K562 (cell line): ENCODE data around the gene ADAMTS10. TPM values are rescaled to one million over a fixed set of nuclear protein-coding genes. Genes with fewer than 3 reads are reported as not detected.

Experiments used
- CBX1 ChIP-seq: sonication (generic); IDR thresholded peaks from 2 replicates; pipeline ENCODE4 v1.6.1; 2016; ENCODE audit warnings: antibody characterized with exemption, low read depth, mild to moderate bottlenecking
- CEBPG ChIP-seq, 3 experiments: fragments of 200-800 bp in 1 of 3; sonication (Bioruptor generic) in 1 of 3; sonication (generic) in 1 of 3; formaldehyde crosslinking in 1 of 3; IDR thresholded peaks in 2 of 3; conservative IDR thresholded peaks in 1 of 3; 2 replicates each; pipeline versions ENCODE4 v1.6.1 to v1.8.0; 2016 to 2022; ENCODE audit warnings: missing compliant biosample characterization in 2 of 3, missing genetic modification characterization in 2 of 3, mild to moderate bottlenecking in 1 of 3, missing genetic modification reagents in 1 of 3
- CHD4 ChIP-seq: fragments of 200-600 bp; sonication (generic); IDR thresholded peaks from 3 replicates; pipeline ENCODE4 v1.6.1; 2012; ENCODE audit warnings: low read depth, mild to moderate bottlenecking, mixed read lengths, low read length, inconsistent platforms; ENCODE audit not compliant: insufficient read depth, insufficient replicate concordance, poor library complexity, severe bottlenecking
- CTCF ChIP-seq, 3 experiments: IDR thresholded peaks in 2 of 3; conservative IDR thresholded peaks in 1 of 3; 2 replicates each; pipeline ENCODE4 v1.5.1; 2011 to 2012; ENCODE audit warnings: low read length in 3 of 3, mild to moderate bottlenecking in 3 of 3, control low read depth in 2 of 3, improper control_type of control experiment in 1 of 3, inconsistent platforms in 1 of 3, low read depth in 1 of 3, mixed read lengths in 1 of 3, moderate library complexity in 1 of 3; ENCODE audit not compliant: insufficient read depth in 2 of 3
- FOSL1 ChIP-seq: fragments of 200-800 bp; sonication (Bioruptor generic); conservative IDR thresholded peaks from 2 replicates; pipeline ENCODE4 v1.6.1; 2016; ENCODE audit warnings: missing genetic modification characterization, missing compliant biosample characterization
- GTF2A2 ChIP-seq: IDR thresholded peaks from 2 replicates; pipeline ENCODE4 v1.6.1; 2016; ENCODE audit warnings: mild to moderate bottlenecking, missing genetic modification characterization, missing compliant biosample characterization
- GTF2E2 ChIP-seq: fragments of 200-800 bp; sonication (Bioruptor generic); IDR thresholded peaks from 2 replicates; pipeline ENCODE4 v1.6.1; 2016; ENCODE audit warnings: missing genetic modification characterization, missing compliant biosample characterization
- HCFC1 ChIP-seq: IDR thresholded peaks from 2 replicates; pipeline ENCODE4 v1.6.1; 2012; ENCODE audit warnings: low read depth, low read length, improper control_type of control experiment
- HDAC1 ChIP-seq, 2 experiments: fragments of 450-650 bp; IDR thresholded peaks; 2 replicates each; pipeline ENCODE4 v1.6.1; 2016 to 2017; ENCODE audit warnings: inconsistent platforms in 1 of 2, mild to moderate bottlenecking in 1 of 2, moderate library complexity in 1 of 2
- MAZ ChIP-seq, 2 experiments: fragments of 450-650 bp in 1 of 2; sonication (generic) in 1 of 2; formaldehyde crosslinking; IDR thresholded peaks in 1 of 2; conservative IDR thresholded peaks in 1 of 2; 2 replicates each; pipeline versions ENCODE4 v1.4.0 to v1.5.0; 2020; ENCODE audit warnings: mild to moderate bottlenecking in 1 of 2, missing genetic modification reagents in 1 of 2
- MNT ChIP-seq, 2 experiments: fragments of 450-650 bp; conservative IDR thresholded peaks; 2 replicates each; pipeline ENCODE4 v1.6.1; 2017; ENCODE audit warnings: mild to moderate bottlenecking in 2 of 2, moderate library complexity in 2 of 2
- RCOR1 ChIP-seq, 2 experiments: IDR thresholded peaks; 2 replicates each; pipeline ENCODE4 v1.6.1; 2012; ENCODE audit warnings: low read depth in 2 of 2, low read length in 2 of 2, borderline replicate concordance in 1 of 2, improper control_type of control experiment in 1 of 2
- SMAD4 ChIP-seq: fragments of 250-450 bp; sonication (Bioruptor Pico); conservative IDR thresholded peaks from 2 replicates; pipeline ENCODE4 v1.8.0; 2021; ENCODE audit warnings: inconsistent platforms, mild to moderate bottlenecking, moderate library complexity
- TEAD1 ChIP-seq, 2 experiments: fragments of 450-650 bp in 1 of 2; sonication (generic) in 1 of 2; formaldehyde crosslinking; IDR thresholded peaks; 2 replicates each; pipeline versions ENCODE4 v1.4.0 to v1.8.0; 2020 to 2022; ENCODE audit warnings: mild to moderate bottlenecking in 2 of 2, missing genetic modification reagents in 1 of 2
- ZBTB7A ChIP-seq: IDR thresholded peaks from 2 replicates; pipeline ENCODE4 v1.6.1; 2011; ENCODE audit warnings: low read depth, mild to moderate bottlenecking, low read length, moderate library complexity, borderline replicate concordance; ENCODE audit not compliant: control insufficient read depth
- ZMIZ1 ChIP-seq, 2 experiments: fragments of 150-350 bp in 1 of 2; IDR thresholded peaks; 2 replicates each; pipeline ENCODE4 v1.6.1; 2012 to 2016; ENCODE audit warnings: low read depth in 2 of 2, low read length in 2 of 2, mild to moderate bottlenecking in 1 of 2, moderate library complexity in 1 of 2
- ZNF124 ChIP-seq: sonication (generic); formaldehyde crosslinking; IDR thresholded peaks from 2 replicates; pipeline ENCODE4 v1.8.1; 2022; ENCODE audit warnings: missing genetic modification reagents
- ZNF644 ChIP-seq: fragments of 200-800 bp; sonication (Bioruptor generic); IDR thresholded peaks from 2 replicates; pipeline ENCODE4 v1.6.1; 2016; ENCODE audit warnings: low read depth, missing genetic modification characterization, missing compliant biosample characterization
- polyA plus RNA-seq, 8 experiments: library from polyadenylated mRNA; depleted of rRNA in 4 of 8; stranded (reverse) in 5 of 8; unstranded in 3 of 8; fragments of >200 nt; fragmentation: Nextera tagmentation in 2 of 8; fragmentation: Illumina TruSeq in 1 of 8; extraction: Ambion mirVana in 2 of 8; extraction: Trizol in 1 of 8; gene quantifications; 2 replicates each; pipeline versions ENCODE4 v1.2.1 to v1.2.3, GENCODE V29; 2011 to 2014; ENCODE audit warnings: inconsistent platforms in 1 of 8, missing spikeins in 1 of 8
- total RNA-seq, 7 experiments: library from RNA; depleted of rRNA in 6 of 7; stranded (reverse); fragments of >200 nt in 6 of 7; fragmentation: Illumina TruSeq in 2 of 7; extraction: Trizol in 2 of 7; gene quantifications; 2 replicates each; pipeline versions ENCODE4 v1.2.1 to v1.2.3, GENCODE V29; 2011 to 2021; ENCODE audit warnings: low replicate concordance in 1 of 7

ADAMTS10 gene
- total and polyA plus RNA-seq, 9 of the 15 experiments (the other 6 are each of a cell fraction or from before 2014, with no cell fraction given): 0.33 to 1.8 (median 0.57) TPM; not detected in 4

GRCh38 chr19:8569066-8569771 lies 41.3 kb downstream of the ADAMTS10 start (continued):
- TF ChIP-seq CHD4: peak; percentile 25
- TF ChIP-seq SMAD4 (CRISPR knock-in tag): peak; percentile 37; the same call in 1 of the 2 replicates
- TF ChIP-seq MAZ (CRISPR knock-in tag; conservative IDR thresholded peaks at IDR 0.05 in 1 of 2, IDR thresholded peaks at IDR 0.05 in 1 of 2): peak; percentile 59 to 71
- peak; percentile 94 for TF ChIP-seq FOSL1 (tag)
- peak; percentile 94 for TF ChIP-seq CEBPG (CRISPR knock-in tag; IDR thresholded peaks at IDR 0.05)
- peak; percentile 90 to 91 for TF ChIP-seq CEBPG (tag; conservative IDR thresholded peaks at IDR 0.05 in 1 of 2, IDR thresholded peaks at IDR 0.05 in 1 of 2)
- 0 out of 4 replicates have a peak, but pooled peaks of 1 of the 2 experiments have one; percentile 27 for TF ChIP-seq HDAC1 (IDR thresholded peaks at IDR 0.05)
- peak in 1 of 2 experiments; percentile 30; a peak in 1 of 4 replicates for TF ChIP-seq TEAD1 (CRISPR knock-in tag; IDR thresholded peaks at IDR 0.05)
- peak; percentile 68 for TF ChIP-seq CBX1
- TF ChIP-seq ZBTB7A: peak; percentile 83; the same call in 1 of the 2 replicates
- TF ChIP-seq HCFC1: no peak
- TF ChIP-seq CTCF (IDR thresholded peaks at IDR 0.05 in 2 of 3, conservative IDR thresholded peaks at IDR 0.05 in 1 of 3; ENCODE audit: insufficient read depth in 2 of 3, low read depth in 1 of 3, low read length in 3 of 3): peak in 1 of 3 experiments; percentile 16; a peak in 1 of 6 replicates
- peak; percentile 52; the same call in 1 of the 2 replicates for TF ChIP-seq GTF2E2 (tag)
- TF ChIP-seq ZMIZ1 (IDR thresholded peaks at IDR 0.05; ENCODE audit: low read depth in 2 of 2, low read length in 2 of 2): 0 out of 4 replicates have a peak, but pooled peaks of 1 of the 2 experiments have one; percentile 27
- TF ChIP-seq ZNF644: no peak
- 0 out of 4 replicates have a peak, but pooled peaks of 1 of the 2 experiments have one; percentile 24 for TF ChIP-seq MNT (conservative IDR thresholded peaks at IDR 0.05)
- peak in 1 of 2 experiments; percentile 88; a peak in 2 of 4 replicates for TF ChIP-seq RCOR1 (IDR thresholded peaks at IDR 0.05; ENCODE audit: borderline replicate concordance in 1 of 2, low read depth in 2 of 2, low read length in 2 of 2)
- no peak for TF ChIP-seq ZNF124
- TF ChIP-seq GTF2A2 (tag): no peak
